HG03469 (cell line): ENCODE results near the gene ST3GAL2.
"Not testable (repeated sequence)": the region's sequence is repeated elsewhere in the genome, so short reads cannot be mapped to it uniquely, and the experiment has no call there.

ENCODE experiments used
- ATAC-seq: cut with Tn5 transposase; IDR thresholded peaks from one replicate; pipeline ENCODE4 v1.9.1; 2021; ENCODE audit warnings: mild to moderate bottlenecking, moderate library complexity, moderate number of reproducible peaks; ENCODE audit not compliant: unreplicated experiment

The ST3GAL2 gene

GRCh38 chr16:70419384-70420327 lies 19.2 kb downstream of the ST3GAL2 start:
- no peak for ATAC-seq

- ATAC-seq: no peak
Measured at GRCh38 chr16:70418993-70419318, 19.9 kb downstream of the ST3GAL2 start.

GRCh38 chr16:70418274-70418992 lies 20.5 kb downstream of the ST3GAL2 start:
- ATAC-seq: no peak

GRCh38 chr16:70417661-70418060 lies 21.2 kb downstream of the ST3GAL2 start:
- ATAC-seq: no peak

GRCh38 chr16:70416748-70417616 lies 21.9 kb downstream of the ST3GAL2 start:
- peak; percentile 55 for ATAC-seq

GRCh38 chr16:70413572-70413971 lies 25.3 kb downstream of the ST3GAL2 start:
- ATAC-seq: not testable (repeated sequence)

GRCh38 chr16:70412385-70412784 lies 26.5 kb downstream of the ST3GAL2 start:
- ATAC-seq: no peak

GRCh38 chr16:70410734-70411133 lies 28.2 kb downstream of the ST3GAL2 start:
- no peak for ATAC-seq

GRCh38 chr16:70407811-70408274 lies 31.1 kb downstream of the ST3GAL2 start:
- no peak for ATAC-seq

- ATAC-seq: not testable (repeated sequence)
Measured at GRCh38 chr16:70406104-70406503, 32.8 kb downstream of the ST3GAL2 start.

- ATAC-seq: no peak
Measured at GRCh38 chr16:70402916-70403659, 35.8 kb downstream of the ST3GAL2 start.

GRCh38 chr16:70399951-70400350 lies 38.9 kb downstream of the ST3GAL2 start:
- no peak for ATAC-seq

GRCh38 chr16:70399381-70399780 lies 39.5 kb downstream of the ST3GAL2 start:
- no peak for ATAC-seq

GRCh38 chr16:70398177-70398743 lies 40.6 kb downstream of the ST3GAL2 start:
- ATAC-seq: no peak

GRCh38 chr16:70396246-70396904 lies 42.5 kb downstream of the ST3GAL2 start:
- ATAC-seq: no peak

- no peak for ATAC-seq
Measured at GRCh38 chr16:70395345-70395901, 43.5 kb downstream of the ST3GAL2 start.

GRCh38 chr16:70394853-70395252 lies 44.0 kb downstream of the ST3GAL2 start:
- no peak for ATAC-seq

GRCh38 chr16:70393662-70394061 lies 45.2 kb downstream of the ST3GAL2 start:
- ATAC-seq: no peak

- ATAC-seq: no peak
Measured at GRCh38 chr16:70392606-70393005, 46.3 kb downstream of the ST3GAL2 start.
